Retinal pigment epithelial cell (primary cell): ENCODE data around the gene GUCA1C.

ENCODE experiments used
- DNase-seq: peaks from one replicate; pipeline ENCODE4 v3.0.0-alpha.2; 2010; ENCODE audit warnings: low read depth
- H3K4me3 ChIP-seq: 2 replicates; pipeline ENCODE4 v1.5.1; 2011; ENCODE audit warnings: mild to moderate bottlenecking, low read length, control low read depth, moderate library complexity
- CTCF ChIP-seq: conservative IDR thresholded peaks from 2 replicates; pipeline ENCODE4 v1.5.1; 2011; ENCODE audit warnings: low read depth, low read length, control low read depth, inconsistent platforms

GUCA1C gene

DNA sequence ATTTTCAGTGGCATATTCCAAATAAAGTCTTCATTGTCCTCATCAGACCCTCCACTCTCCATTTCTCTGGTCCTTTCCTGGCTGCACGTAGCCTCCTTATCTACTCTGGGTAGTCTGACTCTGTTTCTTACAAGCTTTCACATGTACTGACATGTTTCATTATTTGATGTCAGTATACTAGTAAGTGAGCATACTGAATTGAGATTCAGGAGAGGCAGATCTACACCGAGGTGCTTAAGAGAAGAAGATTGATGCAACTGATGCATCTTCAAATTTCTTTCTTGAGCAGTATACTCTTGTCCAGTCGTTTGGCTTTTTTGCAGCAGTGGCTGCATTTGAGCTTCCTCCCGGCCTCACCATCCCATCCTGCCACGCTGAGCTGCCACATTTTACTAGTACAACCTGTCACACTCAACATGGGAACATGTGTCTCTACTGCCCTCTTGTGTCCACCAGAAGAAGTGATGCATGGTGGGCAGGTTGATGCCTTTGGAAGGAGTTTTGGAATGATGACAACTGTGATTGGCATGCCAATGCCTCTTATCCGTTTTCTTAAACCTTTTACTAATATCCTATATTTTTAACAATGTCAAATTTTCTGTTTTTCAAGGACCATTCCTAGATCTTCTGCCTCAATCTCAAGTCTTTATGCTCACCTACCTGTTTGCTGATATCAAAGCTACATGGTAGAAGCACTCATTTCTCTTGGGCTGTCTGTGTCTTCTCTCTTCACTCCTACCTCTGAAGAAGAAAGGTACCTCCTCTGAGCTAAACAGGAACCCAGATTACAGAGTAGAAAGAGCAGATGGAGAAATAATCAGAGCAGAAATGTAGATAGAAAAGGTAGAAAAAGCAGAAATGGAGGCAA lies 38.7 kb downstream of the GUCA1C start:
- peak; percentile 91 for TF ChIP-seq CTCF
- no peak overlapping the region for H3K4me3 ChIP-seq
- DNase-seq = peak; percentile 46

- no peak for TF ChIP-seq CTCF
- DNase-seq = no peak
- H3K4me3 ChIP-seq = no peak overlapping the region
Observed at GRCh38 chr3:108909799-108910198, 43.9 kb downstream of the GUCA1C start.

DNA sequence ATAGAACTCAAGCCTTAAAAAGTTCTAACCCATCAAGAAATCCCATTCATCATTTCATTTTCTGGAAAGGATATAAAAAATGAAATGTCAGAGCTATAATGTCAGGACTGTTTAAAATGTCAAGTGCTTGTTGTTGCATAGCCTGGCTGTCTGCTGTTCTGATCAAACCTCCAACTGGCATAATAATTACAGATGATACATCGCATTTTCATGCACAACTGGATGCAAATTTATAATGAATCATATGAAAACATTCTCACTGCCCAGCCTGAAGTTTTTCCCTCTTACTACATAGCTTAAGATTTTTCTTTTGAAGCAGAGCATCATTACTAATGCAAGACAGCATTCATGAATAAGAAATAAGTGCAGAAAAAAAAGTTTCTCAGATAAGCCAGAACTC lies 46.5 kb downstream of the GUCA1C start:
- DNase-seq = no peak
- no peak for TF ChIP-seq CTCF
- H3K4me3 ChIP-seq = no peak overlapping the region

DNA sequence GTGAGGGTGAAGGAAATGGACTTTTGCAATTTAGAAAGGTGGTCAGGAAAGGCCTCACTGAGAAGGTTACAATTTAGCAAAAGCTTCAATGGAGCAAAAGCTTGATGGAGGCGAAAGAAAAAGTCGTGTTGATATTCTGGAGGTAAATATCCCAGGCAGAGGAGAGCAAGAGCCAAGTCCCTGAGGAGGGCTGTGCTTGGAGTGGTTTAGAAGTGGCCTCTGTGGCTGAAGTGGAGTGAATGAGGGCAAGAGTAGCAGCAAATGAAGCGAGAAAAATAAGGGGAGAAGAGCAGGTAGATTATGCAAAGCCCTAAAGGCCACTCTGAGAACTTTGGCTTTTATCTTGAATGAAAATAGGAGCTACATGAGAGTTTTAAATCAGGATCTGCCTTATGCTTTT lies 54.1 kb downstream of the GUCA1C start:
- no peak overlapping the region for H3K4me3 ChIP-seq
- no peak for DNase-seq
- TF ChIP-seq CTCF = no peak

DNA sequence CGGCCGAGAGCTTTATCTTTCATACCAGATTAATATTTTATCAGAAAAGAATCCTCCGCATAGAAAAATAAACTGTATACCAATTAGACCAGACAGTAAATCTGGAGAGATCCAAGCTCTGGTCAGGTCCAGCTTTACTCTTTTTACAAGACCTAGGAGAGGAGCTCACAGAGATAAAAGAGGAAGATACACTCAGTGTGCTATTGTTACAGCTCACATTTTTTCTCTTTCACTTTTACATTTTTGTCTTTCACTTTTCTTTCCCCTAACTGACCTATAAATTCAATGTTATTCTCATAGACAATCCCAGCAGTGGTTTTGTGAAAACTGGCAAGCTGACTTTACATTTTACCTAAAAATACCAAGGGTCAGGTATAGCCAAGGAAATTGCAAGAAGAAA lies 55.8 kb downstream of the GUCA1C start:
- no peak overlapping the region for H3K4me3 ChIP-seq
- no peak for TF ChIP-seq CTCF
- DNase-seq = no peak

DNA sequence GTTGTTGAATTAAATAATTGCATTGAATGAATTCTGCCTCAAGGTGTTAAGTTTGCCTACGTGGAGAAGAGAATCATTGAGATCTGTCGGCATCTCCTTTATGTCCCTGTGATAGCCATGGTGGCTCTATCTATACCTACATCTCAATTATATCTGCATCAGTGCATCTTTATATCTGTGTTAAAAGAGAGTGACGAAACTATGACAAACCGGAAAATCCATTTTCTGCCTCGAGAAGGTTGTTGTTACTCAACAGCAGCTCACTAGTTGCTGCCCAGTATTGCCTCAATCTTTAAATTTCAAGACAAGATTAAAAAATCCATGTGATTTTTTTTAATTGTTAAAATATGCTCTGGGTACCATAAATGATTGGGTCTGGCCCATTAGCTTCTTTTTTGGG lies 58.7 kb downstream of the GUCA1C start:
- H3K4me3 ChIP-seq = no peak overlapping the region
- no peak for DNase-seq
- no peak for TF ChIP-seq CTCF

DNA sequence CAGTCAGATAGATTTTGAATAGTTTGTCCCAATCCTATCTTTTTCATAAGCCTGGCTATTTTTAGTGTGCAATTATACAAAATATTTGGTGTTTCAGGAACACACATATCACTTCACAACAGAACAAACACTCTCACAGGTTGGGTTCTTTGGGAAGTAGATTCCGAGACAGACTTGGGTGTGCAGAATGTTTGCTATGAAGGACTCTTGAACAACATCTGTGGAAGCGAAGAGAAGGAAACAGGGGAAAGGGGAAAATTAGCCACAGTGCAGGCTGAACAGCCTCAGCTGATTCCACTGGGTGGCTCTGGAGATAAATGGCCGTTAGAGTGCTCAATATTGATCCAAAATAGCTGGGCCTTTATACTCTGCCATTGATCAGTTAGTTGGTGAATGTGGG lies 61.8 kb downstream of the GUCA1C start:
- H3K4me3 ChIP-seq = no peak overlapping the region
- TF ChIP-seq CTCF = no peak
- no peak for DNase-seq
